T-helper 2 cell treated with Interferon-gamma antibody and Interleukin-4, amounts not matched to agents 5 μg/mL and 100 μg/mL, for 36 hours (primary cell): ENCODE data around the gene NDUFS2.

ENCODE experiments used
- DNase-seq: peaks from one replicate; pipeline ENCODE4 v3.0.0; 2021; ENCODE audit warnings: low spot score
- H3K27ac Mint-ChIP-seq: one replicate; pipeline ENCODE4 v1.8.0; 2021; ENCODE audit warnings: mild to moderate bottlenecking, mixed read lengths
- H3K27me3 Mint-ChIP-seq: one replicate; pipeline ENCODE4 v1.8.0; 2021; ENCODE audit warnings: low read depth, mixed read lengths
- H3K36me3 Mint-ChIP-seq: one replicate; pipeline ENCODE4 v1.8.0; 2021; ENCODE audit warnings: low read depth, mixed read lengths
- H3K4me1 Mint-ChIP-seq: one replicate; pipeline ENCODE4 v1.8.0; 2021; ENCODE audit warnings: low read depth, mixed read lengths
- H3K4me3 Mint-ChIP-seq: one replicate; pipeline ENCODE4 v1.8.0; 2022; ENCODE audit warnings: mild to moderate bottlenecking, moderate library complexity, mixed read lengths
- H3K9me3 Mint-ChIP-seq: one replicate; pipeline ENCODE4 v1.8.0; 2021; ENCODE audit warnings: mixed read lengths

The NDUFS2 gene

GRCh38 chr1:161164901-161165610 lies 37.1 kb upstream of the NDUFS2 start:
- peaks cover 27% of the 10 kb centered on the region for H3K4me1 Mint-ChIP-seq
- no peaks in the 10 kb centered on the region for H3K9me3 Mint-ChIP-seq
- H3K27me3 Mint-ChIP-seq = no peaks in the 10 kb centered on the region
- H3K4me3 Mint-ChIP-seq = peak overlapping the region; percentile 93
- H3K27ac Mint-ChIP-seq = peak overlapping the region; percentile 99
- peaks cover 37% of the 10 kb centered on the region for H3K36me3 Mint-ChIP-seq
- no peak for DNase-seq

- Mint-ChIP-seq H3K4me3 (peak within 1 kb of the TSS; percentile 93), H3K9me3 (no peaks in the 10 kb centered on the region), H3K36me3 (peaks cover 43% of the 10 kb centered on the region), H3K27me3 (no peaks in the 10 kb centered on the region), H3K4me1 (peaks cover 25% of the 10 kb centered on the region), H3K27ac (peak within 1 kb of the TSS; percentile 99)
- peak; percentile 96 for DNase-seq
These were observed 36.2 kb upstream of the NDUFS2 start, which contains the start of gene PPOX for GRCh38 chr1:161165742-161166668. PPOX (plus strand) TSS chr1:161166426; CDS start chr1:161166848, 422 bp downstream.

- Mint-ChIP-seq H3K4me3 (peak overlapping the region; percentile 93), H3K36me3 (peaks cover 44% of the 10 kb centered on the region), H3K4me1 (peaks cover 18% of the 10 kb centered on the region), H3K27ac (peak overlapping the region; percentile 99), H3K27me3 (no peaks in the 10 kb centered on the region), H3K9me3 (no peaks in the 10 kb centered on the region)
- no peak for DNase-seq
These were observed 35.3 kb upstream of the NDUFS2 start for GRCh38 chr1:161166669-161167548.

- H3K4me1 Mint-ChIP-seq = peaks cover 19% of the 10 kb centered on the region
- no peak for DNase-seq
- no peak overlapping the region for H3K27ac Mint-ChIP-seq
- no peaks in the 10 kb centered on the region for H3K9me3 Mint-ChIP-seq
- no peak overlapping the region for H3K4me3 Mint-ChIP-seq
- H3K36me3 Mint-ChIP-seq = peaks cover 48% of the 10 kb centered on the region
- no peaks in the 10 kb centered on the region for H3K27me3 Mint-ChIP-seq
These were observed 33.3 kb upstream of the NDUFS2 start for GRCh38 chr1:161168906-161169305.

GRCh38 chr1:161171191-161171590 lies 31.0 kb upstream of the NDUFS2 start:
- no peak overlapping the region for H3K4me3 Mint-ChIP-seq
- DNase-seq = no peak
- peaks cover 57% of the 10 kb centered on the region for H3K36me3 Mint-ChIP-seq
- no peak overlapping the region for H3K27ac Mint-ChIP-seq
- no peaks in the 10 kb centered on the region for H3K27me3 Mint-ChIP-seq
- no peaks in the 10 kb centered on the region for H3K9me3 Mint-ChIP-seq
- peaks cover 22% of the 10 kb centered on the region for H3K4me1 Mint-ChIP-seq

- Mint-ChIP-seq H3K4me1 (peaks cover 27% of the 10 kb centered on the region), H3K27me3 (no peaks in the 10 kb centered on the region), H3K4me3 (no peak overlapping the region), H3K36me3 (peaks cover 59% of the 10 kb centered on the region), H3K9me3 (no peaks in the 10 kb centered on the region), H3K27ac (no peak overlapping the region)
- no peak for DNase-seq
These were observed 30.5 kb upstream of the NDUFS2 start for GRCh38 chr1:161171696-161172095.

- H3K4me3 Mint-ChIP-seq = no peak overlapping the region
- DNase-seq = no peak
- H3K36me3 Mint-ChIP-seq = peaks cover 62% of the 10 kb centered on the region
- H3K9me3 Mint-ChIP-seq = no peaks in the 10 kb centered on the region
- H3K4me1 Mint-ChIP-seq = peaks cover 22% of the 10 kb centered on the region
- no peak overlapping the region for H3K27ac Mint-ChIP-seq
- no peaks in the 10 kb centered on the region for H3K27me3 Mint-ChIP-seq
These were observed 29.8 kb upstream of the NDUFS2 start for GRCh38 chr1:161172349-161172748.

- no peaks in the 10 kb centered on the region for H3K9me3 Mint-ChIP-seq
- H3K27ac Mint-ChIP-seq = no peak overlapping the region
- H3K36me3 Mint-ChIP-seq = peaks cover 62% of the 10 kb centered on the region
- H3K4me3 Mint-ChIP-seq = no peak overlapping the region
- peaks cover 27% of the 10 kb centered on the region for H3K4me1 Mint-ChIP-seq
- no peak for DNase-seq
- no peaks in the 10 kb centered on the region for H3K27me3 Mint-ChIP-seq
These were observed 29.3 kb upstream of the NDUFS2 start for GRCh38 chr1:161172776-161173376.

GRCh38 chr1:161173711-161174110 lies 28.5 kb upstream of the NDUFS2 start:
- no peaks in the 10 kb centered on the region for H3K9me3 Mint-ChIP-seq
- no peaks in the 10 kb centered on the region for H3K27me3 Mint-ChIP-seq
- peaks cover 28% of the 10 kb centered on the region for H3K4me1 Mint-ChIP-seq
- H3K36me3 Mint-ChIP-seq = peaks cover 58% of the 10 kb centered on the region
- peak overlapping the region; percentile 13 for H3K27ac Mint-ChIP-seq
- no peak for DNase-seq
- H3K4me3 Mint-ChIP-seq = no peak overlapping the region

GRCh38 chr1:161174911-161175310 lies 27.3 kb upstream of the NDUFS2 start:
- Mint-ChIP-seq H3K27me3 (no peaks in the 10 kb centered on the region), H3K4me3 (peak overlapping the region; percentile 32), H3K4me1 (peaks cover 29% of the 10 kb centered on the region), H3K27ac (peak overlapping the region; percentile 100), H3K36me3 (peaks cover 54% of the 10 kb centered on the region), H3K9me3 (no peaks in the 10 kb centered on the region)
- DNase-seq = no peak

- peak overlapping the region; percentile 100 for H3K27ac Mint-ChIP-seq
- no peaks in the 10 kb centered on the region for H3K27me3 Mint-ChIP-seq
- H3K9me3 Mint-ChIP-seq = no peaks in the 10 kb centered on the region
- peak overlapping the region; percentile 100 for H3K4me3 Mint-ChIP-seq
- H3K4me1 Mint-ChIP-seq = peaks cover 38% of the 10 kb centered on the region
- no peak for DNase-seq
- peaks cover 48% of the 10 kb centered on the region for H3K36me3 Mint-ChIP-seq
These were observed 26.3 kb upstream of the NDUFS2 start for GRCh38 chr1:161175771-161176453.

GRCh38 chr1:161176468-161177111 lies 25.6 kb upstream of the NDUFS2 start:
- DNase-seq = no peak
- Mint-ChIP-seq H3K9me3 (no peaks in the 10 kb centered on the region), H3K4me1 (peaks cover 41% of the 10 kb centered on the region), H3K27ac (peak overlapping the region; percentile 100), H3K36me3 (peaks cover 43% of the 10 kb centered on the region), H3K27me3 (no peaks in the 10 kb centered on the region), H3K4me3 (peak overlapping the region; percentile 100)
